Measurements from ENCODE around the gene LONRF3. TPM values are rescaled to one million over a fixed set of nuclear protein-coding genes. Genes with fewer than 3 reads are reported as not detected.

LONRF3 gene
- total and polyA plus RNA-seq, 2 donors (not counting 1 experiment from before 2014, with no cell fraction given) = 0.33 TPM; not detected in 1

- H3K9me3 ChIP-seq (ENCODE audit: control insufficient read depth, insufficient read depth, low read depth, low read length) = no peaks in the 10 kb centered on the region
- H3K36me3 ChIP-seq (ENCODE audit: control insufficient read depth, insufficient read depth, low read length) = no peaks in the 10 kb centered on the region
- no peak overlapping the region for H3K9ac ChIP-seq (ENCODE audit: insufficient read depth, low read length)
- no peak overlapping the region for H2AFZ ChIP-seq (ENCODE audit: low read length)
- H3K79me2 ChIP-seq (ENCODE audit: control insufficient read depth, insufficient read depth, low read length) = no peaks in the 10 kb centered on the region
- no peak for DNase-seq (ENCODE audit: low read depth in 2 of 2)
- no peak overlapping the region for H3K4me2 ChIP-seq (ENCODE audit: extremely low read depth, insufficient read depth, low read length)
- no peak for TF ChIP-seq EZH2 (IDR thresholded peaks at IDR 0.05; ENCODE audit: low read length, missing control alignments)
- TF ChIP-seq, protein P1, sequence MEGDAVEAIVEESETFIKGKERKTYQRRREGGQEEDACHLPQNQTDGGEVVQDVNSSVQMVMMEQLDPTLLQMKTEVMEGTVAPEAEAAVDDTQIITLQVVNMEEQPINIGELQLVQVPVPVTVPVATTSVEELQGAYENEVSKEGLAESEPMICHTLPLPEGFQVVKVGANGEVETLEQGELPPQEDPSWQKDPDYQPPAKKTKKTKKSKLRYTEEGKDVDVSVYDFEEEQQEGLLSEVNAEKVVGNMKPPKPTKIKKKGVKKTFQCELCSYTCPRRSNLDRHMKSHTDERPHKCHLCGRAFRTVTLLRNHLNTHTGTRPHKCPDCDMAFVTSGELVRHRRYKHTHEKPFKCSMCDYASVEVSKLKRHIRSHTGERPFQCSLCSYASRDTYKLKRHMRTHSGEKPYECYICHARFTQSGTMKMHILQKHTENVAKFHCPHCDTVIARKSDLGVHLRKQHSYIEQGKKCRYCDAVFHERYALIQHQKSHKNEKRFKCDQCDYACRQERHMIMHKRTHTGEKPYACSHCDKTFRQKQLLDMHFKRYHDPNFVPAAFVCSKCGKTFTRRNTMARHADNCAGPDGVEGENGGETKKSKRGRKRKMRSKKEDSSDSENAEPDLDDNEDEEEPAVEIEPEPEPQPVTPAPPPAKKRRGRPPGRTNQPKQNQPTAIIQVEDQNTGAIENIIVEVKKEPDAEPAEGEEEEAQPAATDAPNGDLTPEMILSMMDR (conservative IDR thresholded peaks at IDR 0.05 in 1 of 2, IDR thresholded peaks at IDR 0.05 in 1 of 2; ENCODE audit: low read depth in 1 of 2, low read length in 2 of 2) = no peak
- H3K4me1 ChIP-seq (ENCODE audit: control insufficient read depth, extremely low read depth, insufficient read depth, low read length) = no peaks in the 10 kb centered on the region
- H3K4me3 ChIP-seq (replicated peaks in 1 of 4; ENCODE audit: control extremely low read depth in 1 of 4, insufficient read depth in 1 of 4, low read depth in 3 of 4, low read length in 4 of 4) = no peak overlapping the region
- no peaks in the 10 kb centered on the region for H4K20me1 ChIP-seq (ENCODE audit: control insufficient read depth, extremely low read depth, insufficient read depth, low read length)
- no peak overlapping the region for H3K27ac ChIP-seq (ENCODE audit: insufficient read depth, low read length)
- no peaks in the 10 kb centered on the region for H3K27me3 ChIP-seq (ENCODE audit: control insufficient read depth, insufficient read depth, low read length)
These were observed 33.3 kb upstream of the LONRF3 start for GRCh38 chrX:118941147-118941546.

DNA sequence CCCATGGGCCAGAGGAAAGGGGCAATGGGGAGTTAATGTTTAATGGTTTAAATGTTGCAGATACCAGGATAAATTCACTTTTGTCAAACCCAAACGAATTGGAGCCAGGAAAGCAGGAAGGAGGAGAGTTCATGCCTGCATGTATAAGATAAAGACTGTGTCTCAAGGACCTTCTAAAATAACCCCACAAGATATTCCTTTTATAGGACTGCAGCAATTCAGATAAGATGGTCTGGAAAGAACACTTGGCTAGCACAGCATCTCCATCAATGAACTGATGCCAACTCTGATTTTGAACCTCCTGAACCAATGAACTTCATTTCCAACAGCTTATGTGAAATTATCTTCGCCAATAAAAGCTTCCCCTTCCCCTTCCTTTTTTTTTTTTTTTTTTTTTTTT lies 31.3 kb upstream of the LONRF3 start:
- H3K79me2 ChIP-seq (ENCODE audit: control insufficient read depth, insufficient read depth, low read length) = no peaks in the 10 kb centered on the region
- TF ChIP-seq EZH2 (IDR thresholded peaks at IDR 0.05; ENCODE audit: low read length, missing control alignments) = no peak
- TF ChIP-seq, protein P1 (conservative IDR thresholded peaks at IDR 0.05 in 1 of 2, IDR thresholded peaks at IDR 0.05 in 1 of 2; ENCODE audit: low read depth in 1 of 2, low read length in 2 of 2) = no peak

DNA sequence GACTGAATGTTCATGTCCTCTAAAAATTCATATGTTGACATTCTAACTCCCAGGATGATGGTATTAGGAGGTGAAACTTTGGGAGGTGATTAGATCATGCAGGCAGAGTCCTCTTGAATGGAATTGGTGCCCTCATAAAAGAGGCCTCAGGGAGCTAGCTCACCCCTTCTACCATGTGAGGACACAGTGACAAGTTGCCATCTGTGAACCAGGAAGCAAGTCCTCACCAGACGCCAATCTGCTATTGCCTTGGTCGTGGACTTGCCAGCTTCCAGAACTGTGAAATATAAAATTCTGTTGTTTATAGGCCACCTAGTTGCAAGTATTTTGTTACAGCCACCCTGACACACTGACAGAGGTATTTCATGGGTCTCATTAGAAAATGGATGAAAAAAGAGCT lies 28.5 kb upstream of the LONRF3 start:
- Histone ChIP-seq H3K9me3 (ENCODE audit: control insufficient read depth, insufficient read depth, low read depth, low read length) (no peaks in the 10 kb centered on the region), H3K4me3 (replicated peaks in 1 of 4; ENCODE audit: control extremely low read depth in 1 of 4, insufficient read depth in 1 of 4, low read depth in 3 of 4, low read length in 4 of 4) (no peak overlapping the region), H4K20me1 (ENCODE audit: control insufficient read depth, extremely low read depth, insufficient read depth, low read length) (no peaks in the 10 kb centered on the region)

More for the DNA sequence above, 31.3 kb upstream of the LONRF3 start:
- Histone ChIP-seq H4K20me1 (ENCODE audit: control insufficient read depth, extremely low read depth, insufficient read depth, low read length) (no peaks in the 10 kb centered on the region), H3K4me1 (ENCODE audit: control insufficient read depth, extremely low read depth, insufficient read depth, low read length) (no peaks in the 10 kb centered on the region), H3K27me3 (ENCODE audit: control insufficient read depth, insufficient read depth, low read length) (no peaks in the 10 kb centered on the region), H3K4me3 (replicated peaks in 1 of 4; ENCODE audit: control extremely low read depth in 1 of 4, insufficient read depth in 1 of 4, low read depth in 3 of 4, low read length in 4 of 4) (no peak overlapping the region), H3K36me3 (ENCODE audit: control insufficient read depth, insufficient read depth, low read length) (no peaks in the 10 kb centered on the region), H2AFZ (ENCODE audit: low read length) (no peak overlapping the region), H3K9ac (ENCODE audit: insufficient read depth, low read length) (no peak overlapping the region), H3K27ac (ENCODE audit: insufficient read depth, low read length) (no peak overlapping the region), H3K4me2 (ENCODE audit: extremely low read depth, insufficient read depth, low read length) (no peak overlapping the region), H3K9me3 (ENCODE audit: control insufficient read depth, insufficient read depth, low read depth, low read length) (no peaks in the 10 kb centered on the region)
- DNase-seq (ENCODE audit: low read depth in 2 of 2) = no peak

More for the DNA sequence above, 28.5 kb upstream of the LONRF3 start:
- Histone ChIP-seq H3K79me2 (ENCODE audit: control insufficient read depth, insufficient read depth, low read length) (no peaks in the 10 kb centered on the region), H2AFZ (ENCODE audit: low read length) (no peak overlapping the region), H3K9ac (ENCODE audit: insufficient read depth, low read length) (no peak overlapping the region), H3K36me3 (ENCODE audit: control insufficient read depth, insufficient read depth, low read length) (no peaks in the 10 kb centered on the region), H3K4me2 (ENCODE audit: extremely low read depth, insufficient read depth, low read length) (no peak overlapping the region), H3K27ac (ENCODE audit: insufficient read depth, low read length) (no peak overlapping the region), H3K27me3 (ENCODE audit: control insufficient read depth, insufficient read depth, low read length) (no peaks in the 10 kb centered on the region), H3K4me1 (ENCODE audit: control insufficient read depth, extremely low read depth, insufficient read depth, low read length) (no peaks in the 10 kb centered on the region)
- DNase-seq (ENCODE audit: low read depth in 2 of 2) = no peak
- no peak for TF ChIP-seq EZH2 (IDR thresholded peaks at IDR 0.05; ENCODE audit: low read length, missing control alignments)
